ENCODE measurements around the gene PLGRKT. TPM values are rescaled to one million over a fixed set of nuclear protein-coding genes. Genes with fewer than 3 reads are reported as not detected.

Gene PLGRKT
- total and polyA plus RNA-seq, 10 donors, result 12.8 to 27.9 (median 18.3) TPM

DNA sequence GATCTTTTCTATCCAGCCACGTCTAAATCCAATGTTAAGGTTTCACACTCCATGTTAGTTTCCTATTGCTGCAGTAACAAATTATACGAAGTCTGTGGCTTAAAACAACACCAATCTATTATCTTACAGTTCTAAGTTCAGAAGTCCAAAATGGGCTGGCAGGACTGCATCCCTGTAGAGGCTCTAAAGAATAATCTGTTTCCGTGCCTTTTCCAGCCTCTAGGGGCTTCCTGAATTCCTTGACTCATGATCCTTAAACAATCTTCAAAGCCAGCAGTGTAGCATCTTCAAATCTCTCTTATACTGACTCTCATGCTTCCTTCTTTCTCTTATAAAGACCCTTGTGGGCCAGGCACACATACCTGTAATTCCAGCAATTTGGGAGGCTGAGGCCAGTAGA, 6.8 kb downstream of the PLGRKT start:
- Histone ChIP-seq H3K4me3 (no peak overlapping the region), H3K36me3 (peaks cover 0 to 76% (median 10%) of the 10 kb centered on the region in 6 donors), H3K9me3 (no peaks in the 10 kb centered on the region), H3K27me3 (replicated peaks in 1 of 7) (no peaks in the 10 kb centered on the region), H3K27ac (no peak overlapping the region), H3K4me1 (peaks cover 0 to 6% (median 0%) of the 10 kb centered on the region in 6 donors)
- intact Hi-C loops (cut with DNase I; ENCODE audit: low total_unique reads), result no loop called here
- TF ChIP-seq CTCF (IDR thresholded peaks at IDR 0.05 in 8 of 11, conservative IDR thresholded peaks at IDR 0.05 in 3 of 11), result no peak
- no peak for TF ChIP-seq POLR2A (IDR thresholded peaks at IDR 0.05)
- no peak for TF ChIP-seq POLR2AphosphoS5 (IDR thresholded peaks at IDR 0.05)
- DNase-seq, result no peak
- WGBS, 5 donors, result 55 to 83% (median 62%) methylated on average over 3 of the region's 3 CpGs

- 81 to 94% (median 92%) methylated on average over 10 of the region's 10 CpGs for WGBS, 5 donors
- no peak overlapping the region for H3K27ac ChIP-seq
- H3K9me3 ChIP-seq, result no peaks in the 10 kb centered on the region
- H3K36me3 ChIP-seq, result peaks cover 0 to 68% (median 10%) of the 10 kb centered on the region in 6 donors
- TF ChIP-seq POLR2A (IDR thresholded peaks at IDR 0.05), result no peak
- TF ChIP-seq CTCF (IDR thresholded peaks at IDR 0.05 in 8 of 11, conservative IDR thresholded peaks at IDR 0.05 in 3 of 11), result no peak
- TF ChIP-seq POLR2AphosphoS5 (IDR thresholded peaks at IDR 0.05), result no peak
- no peak overlapping the region for H3K4me3 ChIP-seq
- DNase-seq, result no peak
- intact Hi-C loops (cut with DNase I; ENCODE audit: low total_unique reads), result loop anchor here (5.0 kb wide), 1 partner anchor 243 kb away; the partner anchor contains the start of gene INSL6
- H3K4me1 ChIP-seq, result no peaks in the 10 kb centered on the region
- H3K27me3 ChIP-seq (replicated peaks in 1 of 7), result no peaks in the 10 kb centered on the region
Observed at GRCh38 chr9:5429873-5430564, 7.7 kb downstream of the PLGRKT start.

DNA sequence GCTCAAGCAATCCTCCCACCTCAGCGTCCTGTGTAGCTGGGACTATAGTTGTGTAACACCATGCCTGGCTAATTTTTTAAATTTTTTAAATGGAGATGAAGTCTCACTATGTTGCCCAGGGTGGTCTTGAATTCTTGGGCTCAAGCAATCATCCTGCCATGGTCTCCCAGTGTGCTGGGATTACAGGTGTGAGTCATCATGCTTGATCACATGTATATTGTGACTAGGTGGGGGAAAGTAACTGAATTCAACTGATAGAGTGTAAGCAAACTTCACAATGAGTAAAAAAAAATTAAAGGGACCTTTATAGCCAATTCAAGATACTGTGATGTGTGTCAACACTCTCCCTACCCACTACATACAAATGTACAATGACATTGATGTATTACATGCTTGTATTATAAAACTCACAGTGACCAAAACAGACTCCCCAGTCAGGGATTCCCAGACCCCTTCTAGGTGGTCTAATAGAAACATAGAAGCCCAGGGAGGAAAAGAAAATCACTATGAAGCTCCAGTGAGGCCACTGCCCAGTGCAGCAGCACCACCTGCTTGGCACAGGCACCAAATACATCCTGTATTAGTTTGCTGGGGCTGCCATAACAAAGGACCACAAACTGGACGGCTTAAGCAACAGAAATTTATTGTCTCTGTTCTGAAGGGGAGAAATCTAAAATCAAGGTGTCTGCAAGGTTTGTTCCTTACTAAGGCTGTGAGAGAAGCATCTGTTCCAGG, 8.8 kb downstream of the PLGRKT start:
- no peaks in the 10 kb centered on the region for H3K4me1 ChIP-seq
- no peaks in the 10 kb centered on the region for H3K27me3 ChIP-seq (replicated peaks in 1 of 7)
- H3K9me3 ChIP-seq, result no peaks in the 10 kb centered on the region
- WGBS, 5 donors, result 83 to 95% (median 94%) methylated on average over 2 of the region's 2 CpGs
- peaks cover 0 to 61% (median 10%) of the 10 kb centered on the region in 6 donors for H3K36me3 ChIP-seq
- DNase-seq, result no peak
- no peak for TF ChIP-seq POLR2A (IDR thresholded peaks at IDR 0.05)
- no peak for TF ChIP-seq POLR2AphosphoS5 (IDR thresholded peaks at IDR 0.05)
- H3K4me3 ChIP-seq, result no peak overlapping the region
- intact Hi-C loops (cut with DNase I; ENCODE audit: low total_unique reads), result loop anchor here (5.0 kb wide), 1 partner anchor 242 kb away; the partner anchor contains the start of gene INSL6
- no peak overlapping the region for H3K27ac ChIP-seq

DNA sequence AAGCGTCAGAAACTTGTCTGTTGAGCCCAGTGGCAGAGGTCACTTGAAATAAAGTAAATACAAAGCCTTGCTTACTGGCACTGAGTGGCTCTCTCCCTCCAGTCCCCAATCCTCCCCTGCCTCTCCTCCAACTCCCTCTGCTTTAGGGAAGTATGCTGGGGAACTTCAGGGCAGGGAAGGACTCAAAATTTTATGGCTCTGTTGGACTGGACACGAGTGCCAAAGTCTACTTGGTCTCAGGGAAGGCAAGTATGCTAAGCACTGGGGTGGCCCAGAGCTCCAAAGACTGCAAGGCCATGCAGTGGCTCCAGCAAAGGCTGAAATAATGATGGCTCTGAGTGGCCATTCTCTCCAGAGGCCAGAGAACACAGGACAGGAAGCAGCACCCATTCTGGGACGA, 9.6 kb downstream of the PLGRKT start:
- Histone ChIP-seq H3K27ac (no peak overlapping the region), H3K9me3 (no peaks in the 10 kb centered on the region), H3K4me1 (no peaks in the 10 kb centered on the region), H3K36me3 (peaks cover 0 to 56% (median 10%) of the 10 kb centered on the region in 6 donors), H3K27me3 (replicated peaks in 1 of 7) (no peaks in the 10 kb centered on the region), H3K4me3 (no peak overlapping the region)
- TF ChIP-seq POLR2AphosphoS5 (IDR thresholded peaks at IDR 0.05) (no peak), POLR2A (IDR thresholded peaks at IDR 0.05) (no peak), CTCF (IDR thresholded peaks at IDR 0.05 in 8 of 11, conservative IDR thresholded peaks at IDR 0.05 in 3 of 11) (no peak)
- 76 to 92% (median 79%) methylated on average over 3 of the region's 3 CpGs for WGBS, 5 donors
- intact Hi-C loops (cut with DNase I; ENCODE audit: low total_unique reads), result loop anchor here (5.0 kb wide), 1 partner anchor 241 kb away; the partner anchor contains the start of gene INSL6
- DNase-seq, result no peak
